Pancreas (tissue), 10 donors: ENCODE results near the gene C1QTNF8. TPM values are rescaled to one million over a fixed set of nuclear protein-coding genes. Genes with fewer than 3 reads are reported as not detected.

ENCODE experiments used
- ATAC-seq, 4 donors: fragments of 200-7000 bp; cut with Tn5 transposase; one replicate each; pipeline versions ENCODE4 v1.8.0 to v1.9.1; 2020; ENCODE audit warnings: mild to moderate bottlenecking in 4 of 4, moderate library complexity in 4 of 4
- DNase-seq, 6 donors: peaks; one replicate each; pipeline ENCODE4 v3.0.0-alpha.2; 2020
- FAIRE-seq: peaks from 2 replicates; lab custom pipeline; 2012; peaks lifted over from hg19 to GRCh38; lab: Jason Lieb, UNC
- H3K27ac ChIP-seq, 4 donors: fragments of 200-600 bp; sonication (generic); 1 replicate in 3 of 4; 2 replicates in 1 of 4; pipeline versions ENCODE4 v1.5.0 to v1.8.0; 2020
- H3K27me3 ChIP-seq, 4 donors: fragments of 200-600 bp; one replicate each; pipeline ENCODE4 v1.8.0; 2021
- H3K36me3 ChIP-seq, 3 donors: fragments of 200-600 bp; sonication (generic) in 1 of 3; one replicate each; pipeline versions ENCODE4 v1.5.0 to v1.8.0; 2020 to 2021
- H3K4me1 ChIP-seq, 3 donors: fragments of 200-600 bp; one replicate each; pipeline ENCODE4 v1.8.0; 2021
- H3K4me3 ChIP-seq, 4 donors: fragments of 200-600 bp; sonication (generic) in 2 of 4; one replicate each; pipeline versions ENCODE4 v1.5.0 to v1.8.0; 2020 to 2021
- H3K9me3 ChIP-seq, 4 donors: fragments of 200-600 bp; one replicate each; pipeline ENCODE4 v1.8.0; 2021
- WGBS, 2 donors: extraction: QIAGEN DNeasy Blood & Tissue Kit; methylation state at CpG; one replicate each; pipeline ENCODE4 v1.1.7; 2013; 5-methylcytosine and 5-hydroxymethylcytosine counted together
- intact Hi-C, 3 donors: fragments of 100-400 bp; cut with DNase I; formaldehyde crosslinking; loops; one replicate each; pipeline versions ENCODE4 v1.11.1 to v1.14.2; 2022
- polyA plus RNA-seq, 2 donors: library from polyadenylated mRNA; stranded (reverse); fragments of 200-250 nt; gene quantifications; one replicate each; pipeline ENCODE4 v1.2.3, GENCODE V29; 2013
- total RNA-seq, 6 donors: library from RNA; stranded (reverse); fragmentation: NEBNext Ultra II Directional in 4 of 6; extraction: Animal tissue kit (Norgen Biotek cat#: 25700) in 4 of 6; gene quantifications; one replicate each; pipeline versions ENCODE4 v1.2.1 to v1.2.4, GENCODE V29; 2021 to 2023
- TF ChIP-seq, protein P1 (sequence below), 4 donors: fragments of 200-600 bp; sonication (generic) in 3 of 4; IDR thresholded peaks; one replicate each; pipeline versions ENCODE4 v1.5.0 to v1.8.0; 2021; ENCODE audit warnings: antibody characterized with exemption in 4 of 4
- donor health status: healthy with polysubstance abuse.
- donor health status: DM: no; HTN: no; CAD: no; lungs with moderate emphysema.
- donor health status: DM: no; HTN: no; CAD: no.
- donor health status: control.
- donor health status: control.
- donor health status: Bipolar disorder and iron deficiency.
- donor health status: DM: yes; HTN: yes; CAD: no.
- donor health status: DM: no; HTN: no; CAD: no.
- donor health status: DM: no; HTN: no; CAD: no.
- donor health status: DM: yes; HTN: yes; CAD: no.

The C1QTNF8 gene
- total and polyA plus RNA-seq, 8 donors: 0.23 TPM; not detected in 7

DNA sequence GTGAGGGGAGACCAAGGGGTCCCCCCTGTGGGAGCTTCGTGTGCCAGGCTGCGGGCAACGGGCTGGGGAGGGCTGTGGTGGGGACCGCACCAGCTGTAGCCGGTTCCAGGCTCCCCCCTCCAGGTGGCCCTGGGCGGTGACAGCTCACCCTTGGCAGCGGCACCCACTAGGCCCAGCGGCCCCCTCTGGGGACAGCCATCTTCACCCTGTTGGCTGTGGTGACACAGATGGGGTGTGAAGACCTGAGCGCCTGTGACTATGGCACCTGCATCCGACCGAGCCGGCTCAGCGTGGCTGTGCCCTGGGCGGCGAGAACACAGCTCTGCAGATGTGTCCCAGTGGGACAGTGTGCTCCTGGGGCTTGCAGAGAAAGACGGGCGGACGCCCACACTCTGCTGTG is 1.1 kb upstream of the C1QTNF8 start:
- H3K27me3 ChIP-seq: no peaks in the 10 kb centered on the region
- H3K4me3 ChIP-seq: no peak overlapping the region
- ATAC-seq (no peak), FAIRE-seq (no peak), DNase-seq (no peak)
- no peaks in the 10 kb centered on the region for H3K4me1 ChIP-seq
- TF ChIP-seq, protein P1, sequence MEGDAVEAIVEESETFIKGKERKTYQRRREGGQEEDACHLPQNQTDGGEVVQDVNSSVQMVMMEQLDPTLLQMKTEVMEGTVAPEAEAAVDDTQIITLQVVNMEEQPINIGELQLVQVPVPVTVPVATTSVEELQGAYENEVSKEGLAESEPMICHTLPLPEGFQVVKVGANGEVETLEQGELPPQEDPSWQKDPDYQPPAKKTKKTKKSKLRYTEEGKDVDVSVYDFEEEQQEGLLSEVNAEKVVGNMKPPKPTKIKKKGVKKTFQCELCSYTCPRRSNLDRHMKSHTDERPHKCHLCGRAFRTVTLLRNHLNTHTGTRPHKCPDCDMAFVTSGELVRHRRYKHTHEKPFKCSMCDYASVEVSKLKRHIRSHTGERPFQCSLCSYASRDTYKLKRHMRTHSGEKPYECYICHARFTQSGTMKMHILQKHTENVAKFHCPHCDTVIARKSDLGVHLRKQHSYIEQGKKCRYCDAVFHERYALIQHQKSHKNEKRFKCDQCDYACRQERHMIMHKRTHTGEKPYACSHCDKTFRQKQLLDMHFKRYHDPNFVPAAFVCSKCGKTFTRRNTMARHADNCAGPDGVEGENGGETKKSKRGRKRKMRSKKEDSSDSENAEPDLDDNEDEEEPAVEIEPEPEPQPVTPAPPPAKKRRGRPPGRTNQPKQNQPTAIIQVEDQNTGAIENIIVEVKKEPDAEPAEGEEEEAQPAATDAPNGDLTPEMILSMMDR (IDR thresholded peaks at IDR 0.05): no peak
- H3K9me3 ChIP-seq: no peaks in the 10 kb centered on the region
- H3K36me3 ChIP-seq: no peaks in the 10 kb centered on the region
- no peak overlapping the region for H3K27ac ChIP-seq
- intact Hi-C loops: no loop called here
- WGBS, 2 donors: 41 to 53% methylated on average over 18 of the region's 18 CpGs

DNA sequence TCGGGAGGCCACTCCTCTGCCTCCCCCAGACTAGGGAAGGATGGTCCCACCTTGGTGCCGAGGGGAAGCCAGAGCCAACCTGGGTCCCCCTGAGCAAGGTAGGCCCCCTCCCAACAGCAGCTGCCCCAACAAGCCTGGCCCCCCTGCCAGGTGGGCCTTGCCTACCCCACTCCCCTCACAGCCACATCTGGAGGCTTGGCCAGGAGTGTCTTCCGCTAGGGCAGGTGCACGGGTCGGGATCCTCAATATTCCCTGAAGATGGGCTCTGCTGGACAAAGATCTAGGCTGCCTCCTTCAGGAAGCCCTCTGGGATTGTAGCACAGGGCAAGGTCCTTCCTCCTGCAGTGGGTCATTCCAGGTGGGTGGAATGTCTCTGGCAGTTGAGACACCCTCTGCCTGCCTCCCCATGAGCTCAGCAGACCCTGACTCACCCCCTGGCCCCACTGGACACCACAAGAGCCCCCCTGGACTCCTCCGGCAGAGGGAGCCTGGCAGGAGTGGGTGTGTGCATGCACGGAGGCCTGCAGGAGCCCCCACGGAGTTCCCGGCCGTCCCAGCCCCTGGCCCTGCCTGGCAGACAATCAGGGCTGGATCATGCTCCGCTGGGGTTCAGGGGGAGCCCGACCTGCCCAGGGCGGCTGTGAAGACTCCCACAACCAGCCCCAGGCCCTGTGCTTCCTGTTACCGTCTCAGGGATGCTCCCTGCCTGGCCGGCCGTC is 435 bp downstream of the C1QTNF8 start:
- Histone ChIP-seq H3K36me3 (no peaks in the 10 kb centered on the region), H3K27ac (no peak overlapping the region), H3K4me3 (no peak overlapping the region), H3K9me3 (no peaks in the 10 kb centered on the region), H3K4me1 (no peaks in the 10 kb centered on the region), H3K27me3 (no peaks in the 10 kb centered on the region)
- 44 to 67% methylated on average over 16 of the region's 16 CpGs for WGBS, 2 donors
- ATAC-seq (no peak), FAIRE-seq (no peak), DNase-seq (no peak)
- TF ChIP-seq, protein P1 (IDR thresholded peaks at IDR 0.05): no peak
- intact Hi-C loops: no loop called here

DNA sequence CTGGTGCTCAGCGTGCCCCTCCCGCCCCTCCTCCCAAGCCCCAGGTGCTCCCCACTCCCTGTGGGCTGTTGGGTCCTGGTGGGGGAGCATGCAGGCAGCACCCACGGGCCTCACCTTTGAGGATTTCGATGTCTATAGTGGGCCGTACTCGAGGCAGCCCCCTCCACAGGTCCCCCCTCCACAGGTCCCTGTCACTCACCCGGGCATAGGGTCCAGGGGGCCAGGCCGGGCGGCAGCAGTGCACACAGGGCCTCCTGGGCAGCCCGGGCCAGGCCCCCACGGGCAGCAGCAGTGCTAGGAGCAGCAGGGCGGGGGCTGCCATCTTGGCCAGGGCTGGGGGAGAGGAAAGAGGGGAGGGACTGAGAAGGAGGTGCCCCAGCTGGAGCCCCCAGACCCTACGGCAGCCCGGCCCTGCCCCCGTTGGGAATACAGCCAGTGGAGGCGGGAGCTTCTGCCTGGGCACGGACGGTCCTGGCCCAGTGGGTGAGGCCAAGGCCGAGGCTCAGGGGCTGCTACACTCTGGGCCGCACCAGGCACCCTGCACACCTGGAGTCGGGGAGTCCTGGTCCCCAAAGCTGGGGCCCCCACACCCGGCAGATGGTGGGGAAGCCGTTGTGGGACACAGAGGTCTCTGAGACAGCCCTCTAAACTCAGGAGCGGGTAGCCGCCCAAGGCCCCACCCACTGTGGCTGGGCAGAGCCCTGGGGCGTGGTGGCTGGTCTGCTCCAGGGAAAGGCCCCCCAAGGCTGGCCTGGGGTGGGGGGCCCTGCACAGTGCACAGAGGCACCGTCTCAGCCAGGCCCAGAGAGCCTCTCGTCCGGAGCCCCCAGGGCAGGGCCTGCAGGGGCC is 1.2 kb downstream of the C1QTNF8 start:
- Histone ChIP-seq H3K27ac (no peak overlapping the region), H3K4me3 (no peak overlapping the region), H3K9me3 (no peaks in the 10 kb centered on the region), H3K4me1 (peaks cover 0 to 3% (median 0%) of the 10 kb centered on the region in 3 donors), H3K27me3 (peaks cover 0 to 6% (median 0%) of the 10 kb centered on the region in 4 donors), H3K36me3 (no peaks in the 10 kb centered on the region)
- intact Hi-C loops: no loop called here
- 53 to 67% methylated on average over 25 to 29 of the region's 29 CpGs for WGBS, 2 donors
- TF ChIP-seq, protein P1 (IDR thresholded peaks at IDR 0.05): no peak
- ATAC-seq (no peak), FAIRE-seq (no peak), DNase-seq (no peak)

DNA sequence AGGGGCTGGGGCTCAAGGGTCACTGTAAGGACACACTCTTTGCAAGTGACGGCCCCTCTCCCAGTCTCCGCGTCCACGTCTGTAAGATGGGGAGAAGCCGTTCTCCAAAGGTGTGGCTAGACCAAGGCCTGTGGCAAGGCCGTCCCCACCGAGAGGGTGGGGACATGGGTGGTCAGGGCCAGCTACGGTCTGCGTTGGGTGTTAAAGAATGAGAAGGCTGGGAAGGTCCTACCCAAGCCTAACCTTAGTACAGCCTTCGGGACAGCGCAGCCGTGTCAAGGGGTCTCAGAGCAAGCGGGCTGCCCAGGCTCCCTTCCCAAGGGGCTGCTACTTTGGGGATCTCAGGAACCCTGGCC is 1.9 kb downstream of the C1QTNF8 start:
- H3K4me3 ChIP-seq: no peak overlapping the region
- no peak for DNase-seq
- H3K27me3 ChIP-seq: peaks cover 0 to 13% (median 0%) of the 10 kb centered on the region in 4 donors
- H3K36me3 ChIP-seq: no peaks in the 10 kb centered on the region
- TF ChIP-seq, protein P1 (IDR thresholded peaks at IDR 0.05): no peak
- H3K4me1 ChIP-seq: peaks cover 0 to 3% (median 3%) of the 10 kb centered on the region in 3 donors
- H3K9me3 ChIP-seq: no peaks in the 10 kb centered on the region
- no peak overlapping the region for H3K27ac ChIP-seq
- FAIRE-seq: no peak
- WGBS, 2 donors: 68 to 75% methylated on average over 13 of the region's 13 CpGs
- intact Hi-C loops: no loop called here
- no peak for ATAC-seq
